ENCODE data around the gene SLC45A1.
"Not testable (repeated sequence)": the region's sequence is repeated elsewhere in the genome, so short reads cannot be mapped to it uniquely, and the experiment has no call there.

Gene SLC45A1

DNA sequence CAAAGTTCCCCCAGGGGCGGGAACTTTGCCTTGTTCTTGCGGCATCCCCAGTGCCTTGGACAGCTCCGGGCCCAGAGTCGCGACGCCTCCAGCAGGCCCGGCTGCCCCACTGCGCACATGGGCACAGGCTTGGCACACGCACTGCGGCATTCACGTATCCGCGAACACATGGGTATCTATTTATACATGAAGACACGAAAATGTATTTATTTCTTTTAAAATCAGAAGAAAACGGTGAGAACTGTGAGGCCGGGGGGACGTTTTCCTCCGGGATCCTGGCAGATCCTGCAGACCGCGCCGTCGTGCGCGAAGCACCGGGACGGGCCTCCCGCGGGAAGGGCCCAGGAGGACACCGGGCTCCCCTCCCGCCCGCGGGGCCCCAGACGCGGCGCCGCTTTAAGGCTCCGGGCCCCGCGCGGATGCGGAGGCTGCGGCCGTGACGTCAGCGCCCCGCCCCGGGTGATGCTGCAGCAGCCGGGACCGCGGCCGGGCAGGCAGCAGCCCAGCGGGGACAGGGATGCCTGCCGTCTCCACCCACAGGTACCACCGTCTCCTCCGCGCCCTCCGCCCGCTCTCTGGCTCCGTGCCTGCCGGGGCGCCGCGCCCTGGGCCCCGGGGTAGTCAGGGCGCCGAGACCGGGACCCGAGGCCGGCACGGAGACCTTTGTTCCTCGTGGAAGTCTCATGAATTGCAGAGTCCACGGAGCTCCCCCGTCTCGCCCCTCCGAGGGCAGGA, at the start of gene SLC45A1:
Gene SLC45A1, plus strand, starts transcription at position 468 of the 735 bp plus-strand sequence. CDS start 6,216 bp downstream, outside the sequence.
- DNase-seq (ENCODE audit: low spot score) = peak; percentile 92

DNA sequence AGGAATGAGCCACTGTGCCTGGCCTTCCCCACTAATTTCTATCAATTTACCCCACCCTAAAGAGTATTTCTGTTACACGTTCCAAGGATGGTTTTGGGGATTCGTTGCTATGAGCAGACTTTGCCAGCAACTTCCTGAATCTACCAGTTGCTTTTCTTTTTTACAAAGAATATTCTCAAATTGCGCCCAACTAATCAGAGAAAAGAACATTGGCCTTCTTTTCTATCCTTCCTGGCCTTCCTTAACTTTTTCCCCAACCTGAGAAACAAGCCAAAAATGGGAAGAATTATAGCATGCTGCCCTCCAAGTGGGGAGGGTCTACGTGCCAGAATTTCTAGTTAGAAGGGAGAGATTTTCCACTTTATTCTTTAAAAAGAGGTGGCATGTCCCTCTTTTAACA, 44.9 kb upstream of the SLC45A1 start:
- no peak for DNase-seq (ENCODE audit: low spot score)

DNA sequence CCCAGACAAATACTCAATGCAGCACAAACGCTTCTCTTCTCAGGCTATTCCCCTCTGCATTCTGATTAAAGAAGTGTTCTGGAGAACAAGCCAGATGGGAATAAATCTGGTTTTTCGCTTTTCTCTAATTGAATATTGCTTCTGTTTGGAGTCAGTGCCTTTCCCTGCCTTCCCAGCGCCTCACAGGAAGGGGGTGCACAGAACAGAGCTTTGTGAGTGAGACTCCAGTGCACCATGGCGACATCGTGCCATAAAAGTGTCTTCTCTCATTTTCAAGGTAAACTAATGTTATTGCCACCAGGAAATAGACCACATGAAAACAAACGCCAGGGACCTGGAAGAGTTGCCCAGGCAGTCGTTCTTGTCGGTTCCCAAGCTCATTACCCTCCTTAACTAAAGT, 43.6 kb upstream of the SLC45A1 start:
- no peak for DNase-seq (ENCODE audit: low spot score)

DNA sequence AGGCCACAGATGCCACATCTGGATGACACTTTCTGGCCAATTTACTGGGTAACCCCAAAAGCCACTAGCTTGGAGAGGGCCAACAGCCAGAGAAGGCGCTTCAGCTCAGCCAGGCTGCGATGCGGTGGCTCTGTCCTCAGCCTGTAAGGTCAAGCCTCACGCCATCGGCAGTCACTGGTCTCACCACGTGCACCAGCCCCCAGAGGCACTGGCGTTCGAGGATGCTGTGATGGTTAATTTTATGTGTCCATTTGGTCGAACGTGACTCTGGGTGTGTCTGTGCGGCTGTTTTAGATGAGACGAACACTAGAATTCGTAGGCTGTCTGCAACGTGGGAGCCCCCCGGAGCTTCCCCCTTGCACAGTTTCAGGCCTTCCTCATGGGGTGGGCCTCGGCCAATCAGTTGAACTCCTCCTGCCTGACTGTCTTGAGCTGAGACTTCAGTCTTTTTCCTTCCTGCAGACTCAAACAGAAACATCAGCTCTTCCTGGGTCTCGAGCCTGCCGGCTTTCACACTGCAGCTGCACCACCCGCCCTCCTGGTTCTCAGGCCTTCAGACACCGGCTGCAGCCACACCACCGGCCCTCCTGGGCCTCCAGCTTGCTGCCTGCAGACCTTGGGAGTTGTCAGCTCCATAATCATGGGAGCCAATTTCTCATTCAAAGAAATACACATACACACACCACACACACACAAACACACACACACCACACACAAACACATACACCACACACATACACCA, 41.6 kb upstream of the SLC45A1 start:
- DNase-seq (ENCODE audit: low spot score) = no peak

GRCh38 chr1:8276932-8277331, 41.0 kb upstream of the SLC45A1 start:
- no peak for DNase-seq (ENCODE audit: low spot score)

DNA sequence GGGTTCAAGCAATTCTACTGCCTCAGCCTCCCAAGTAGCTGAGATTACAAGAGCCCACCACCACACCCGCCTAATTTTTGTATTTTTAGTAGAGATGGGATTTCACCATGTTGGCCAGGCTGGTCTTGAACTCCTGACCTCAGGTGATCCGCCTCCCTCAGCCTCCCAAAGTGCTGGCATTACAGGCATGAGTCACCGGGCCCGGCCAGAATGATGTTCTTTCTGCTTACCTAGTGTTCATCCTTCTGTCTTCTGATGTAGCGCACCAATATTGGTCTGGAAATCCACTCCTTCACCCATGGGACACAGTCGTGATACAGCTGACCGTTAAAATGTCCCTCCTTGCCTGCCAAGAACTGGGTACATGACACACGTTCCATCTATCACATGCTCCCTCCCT, 39.2 kb upstream of the SLC45A1 start:
- DNase-seq (ENCODE audit: low spot score) = not testable (repeated sequence)

DNA sequence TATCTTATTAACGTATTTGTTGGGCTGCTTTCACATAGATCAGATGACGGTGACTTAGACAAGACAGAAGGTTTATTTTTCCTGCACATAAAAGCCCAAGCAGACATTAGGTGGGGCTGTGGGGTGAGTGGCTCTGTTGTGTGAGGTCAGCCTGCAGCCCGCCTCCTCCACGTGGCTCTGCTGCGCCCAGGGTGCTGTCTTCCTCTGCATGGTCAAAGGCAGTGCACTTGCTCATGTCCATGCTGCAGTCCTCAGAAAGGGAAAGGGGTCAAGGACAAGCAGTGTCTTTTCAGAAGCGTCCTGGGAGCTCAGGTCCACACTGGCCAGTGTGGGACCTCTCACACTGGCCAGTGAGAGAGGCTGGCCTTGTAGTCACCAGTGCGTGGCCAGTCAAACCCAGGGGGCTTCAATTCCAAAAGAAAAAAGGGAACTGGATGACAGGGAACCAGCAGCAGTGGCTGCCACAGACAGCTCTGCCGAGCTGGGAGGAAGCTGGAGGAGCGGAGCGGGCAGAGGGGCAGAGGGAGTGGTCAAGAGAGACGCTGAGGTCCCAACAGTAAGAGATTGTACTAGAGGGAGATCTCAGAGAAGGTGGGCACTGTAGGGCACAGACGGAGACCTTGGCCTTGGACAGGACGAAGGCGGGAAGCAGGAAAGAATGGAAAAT, 35.9 kb upstream of the SLC45A1 start:
- no peak for DNase-seq (ENCODE audit: low spot score)

DNA sequence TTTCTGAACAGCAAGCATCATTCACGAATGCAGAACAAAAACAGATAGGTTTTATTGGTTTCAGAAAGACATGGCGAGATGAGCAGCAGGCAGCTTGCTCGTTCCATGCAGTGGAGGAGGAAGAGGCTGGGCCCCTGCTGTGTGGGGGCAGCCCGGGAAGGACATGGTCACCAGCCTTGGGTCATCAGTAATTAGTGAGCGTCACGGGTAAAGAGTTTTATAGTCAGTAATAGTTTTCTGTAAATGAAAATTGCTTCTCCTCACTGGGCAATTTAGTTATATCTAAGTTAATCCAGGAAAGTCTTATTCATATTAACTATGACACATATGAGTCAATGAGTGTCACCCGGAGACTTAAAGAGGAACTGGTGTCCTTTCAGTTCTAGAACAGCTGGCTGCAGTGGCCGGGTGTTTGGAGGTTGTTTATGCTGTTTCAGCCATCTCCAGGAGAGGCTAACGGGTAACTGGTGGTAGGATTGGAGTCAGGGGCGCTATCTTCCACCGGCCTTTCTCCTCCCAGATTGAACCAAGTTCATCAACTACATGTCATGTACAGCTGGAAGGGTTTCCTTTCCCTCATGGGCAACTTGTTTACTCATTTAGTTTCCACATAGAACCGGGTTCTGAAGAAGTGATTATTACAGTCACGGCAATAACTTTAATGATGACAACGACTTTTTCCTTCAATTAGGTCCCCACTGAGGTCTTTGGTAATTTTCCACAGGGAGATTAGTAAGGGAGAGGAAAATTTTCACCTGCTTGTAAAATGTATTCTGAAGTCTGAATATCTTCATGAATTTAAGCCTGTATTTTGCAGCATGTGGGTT, 34.6 kb upstream of the SLC45A1 start:
- no peak for DNase-seq (ENCODE audit: low spot score)

GRCh38 chr1:8284127-8284526, 33.8 kb upstream of the SLC45A1 start:
- DNase-seq (ENCODE audit: low spot score) = no peak

- DNase-seq (ENCODE audit: low spot score) = no peak
These were observed 32.8 kb upstream of the SLC45A1 start for GRCh38 chr1:8285103-8285502.

- DNase-seq (ENCODE audit: low spot score) = no peak
These were observed 31.9 kb upstream of the SLC45A1 start for GRCh38 chr1:8285965-8286364.

- DNase-seq (ENCODE audit: low spot score) = no peak
These were observed 24.8 kb upstream of the SLC45A1 start for GRCh38 chr1:8293118-8293517.

GRCh38 chr1:8293641-8294169, 24.2 kb upstream of the SLC45A1 start:
- DNase-seq (ENCODE audit: low spot score) = no peak

DNA sequence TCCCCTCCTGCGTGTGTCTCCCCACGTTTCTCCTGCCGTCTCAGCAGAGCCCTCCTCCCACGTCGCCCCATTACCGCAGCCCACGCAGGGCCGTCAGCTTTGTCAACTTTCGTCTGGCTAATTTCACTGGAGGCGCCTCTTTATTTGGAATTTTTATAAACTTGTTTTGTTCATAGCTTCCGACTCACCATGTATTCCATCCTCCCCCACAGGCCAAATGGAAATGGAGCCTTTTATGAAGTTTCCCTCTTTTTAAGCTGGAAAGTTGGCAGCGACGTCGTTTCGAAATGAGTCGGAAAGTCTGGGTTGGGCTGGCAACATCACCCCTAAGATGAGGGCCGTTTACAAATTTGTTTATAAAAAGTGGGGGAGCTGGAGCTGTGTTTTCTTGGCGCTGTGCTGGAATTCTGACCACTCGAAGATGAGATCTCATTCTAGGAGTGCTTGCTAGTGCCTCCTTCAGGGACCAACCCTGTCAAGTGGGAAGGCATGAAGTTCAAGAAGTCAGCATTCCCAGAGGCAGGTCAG, 23.7 kb upstream of the SLC45A1 start:
- DNase-seq (ENCODE audit: low spot score) = no peak

DNA sequence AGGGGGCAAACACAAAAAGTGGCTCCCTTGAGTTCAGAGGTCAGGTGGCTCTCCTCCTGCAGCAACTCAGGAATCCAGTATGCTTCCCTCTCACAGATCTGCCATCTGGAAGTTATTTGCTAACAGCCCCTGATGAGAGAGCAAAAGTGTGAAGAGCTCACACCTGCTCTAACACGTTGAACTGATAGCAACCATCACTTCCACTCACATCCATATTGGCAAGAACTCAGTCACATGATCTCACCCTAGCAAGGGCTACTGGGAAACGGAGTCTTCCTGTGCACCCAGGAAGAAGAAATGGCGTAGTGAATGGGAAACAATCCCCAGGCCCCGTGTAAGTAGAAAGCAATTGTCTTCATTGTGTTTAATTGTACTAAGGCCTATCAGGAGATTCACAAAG, 20.7 kb upstream of the SLC45A1 start:
- no peak for DNase-seq (ENCODE audit: low spot score)

DNA sequence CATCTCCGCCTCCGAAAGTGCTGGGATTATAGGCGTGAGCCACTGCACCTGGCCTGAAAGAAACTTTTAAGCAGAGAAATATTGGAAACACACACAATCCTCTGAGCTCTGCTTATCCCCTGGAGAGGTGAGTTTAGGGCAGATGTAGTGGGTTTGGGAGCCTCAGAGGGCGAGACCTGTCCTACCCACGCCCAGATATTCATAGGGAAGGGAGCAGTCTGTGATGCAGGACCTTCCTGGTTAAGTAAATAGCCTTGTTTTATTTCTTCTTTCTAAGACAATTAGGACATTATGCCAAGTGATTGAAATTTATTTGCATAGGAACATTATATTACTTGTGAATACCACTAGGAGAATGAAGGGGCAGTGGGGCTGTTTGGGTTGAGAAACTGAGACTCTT, 18.0 kb upstream of the SLC45A1 start:
- DNase-seq (ENCODE audit: low spot score) = no peak

GRCh38 chr1:8302081-8302956, 15.6 kb upstream of the SLC45A1 start:
- no peak for DNase-seq (ENCODE audit: low spot score)

DNA sequence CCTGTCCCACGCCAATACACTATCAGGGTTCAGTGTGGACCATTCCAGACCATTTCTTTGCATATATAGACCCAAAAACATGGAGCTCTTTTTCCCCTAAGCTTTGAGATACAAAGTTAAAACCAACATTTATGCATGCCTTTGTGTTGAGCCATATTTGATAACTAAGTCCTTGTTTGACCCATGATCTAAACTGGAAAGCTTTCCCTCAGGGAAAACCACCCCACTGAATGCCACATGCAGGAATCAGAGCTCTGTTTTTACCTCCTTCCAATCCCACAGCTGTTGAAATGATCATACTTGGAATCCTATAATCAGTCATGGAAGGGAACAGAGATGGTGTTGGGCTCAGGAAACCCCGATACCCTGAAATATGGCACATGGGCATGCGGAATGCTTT, 14.8 kb upstream of the SLC45A1 start:
- peak; percentile 45 for DNase-seq (ENCODE audit: low spot score)

GRCh38 chr1:8303876-8304275, 14.0 kb upstream of the SLC45A1 start:
- DNase-seq (ENCODE audit: low spot score) = no peak

GRCh38 chr1:8307628-8308027, 10.3 kb upstream of the SLC45A1 start:
- DNase-seq (ENCODE audit: low spot score) = no peak

Measured in hepatic stellate cell (primary cell).